LNCaP clone FGC (cell line): Measurements from ENCODE around the gene MAN2C1.
"Not testable (repeated sequence)": the region's sequence is repeated elsewhere in the genome, so short reads cannot be mapped to it uniquely, and the experiment has no call there.

ENCODE experiments used
- DNase-seq: peaks from one replicate; pipeline ENCODE4 v3.0.0-alpha.2; 2011; ENCODE audit warnings: low read depth
- H3K4me3 ChIP-seq: 2 replicates; pipeline ENCODE4 v1.5.1; 2011; ENCODE audit warnings: mild to moderate bottlenecking, low read depth, low read length, control low read depth
- TF ChIP-seq, protein P1 (sequence below): IDR thresholded peaks from 2 replicates; pipeline ENCODE4 v1.5.1; 2012; ENCODE audit warnings: mild to moderate bottlenecking; ENCODE audit not compliant: control insufficient read depth, insufficient read depth; ENCODE audit errors: extremely low read depth

Gene MAN2C1

DNA sequence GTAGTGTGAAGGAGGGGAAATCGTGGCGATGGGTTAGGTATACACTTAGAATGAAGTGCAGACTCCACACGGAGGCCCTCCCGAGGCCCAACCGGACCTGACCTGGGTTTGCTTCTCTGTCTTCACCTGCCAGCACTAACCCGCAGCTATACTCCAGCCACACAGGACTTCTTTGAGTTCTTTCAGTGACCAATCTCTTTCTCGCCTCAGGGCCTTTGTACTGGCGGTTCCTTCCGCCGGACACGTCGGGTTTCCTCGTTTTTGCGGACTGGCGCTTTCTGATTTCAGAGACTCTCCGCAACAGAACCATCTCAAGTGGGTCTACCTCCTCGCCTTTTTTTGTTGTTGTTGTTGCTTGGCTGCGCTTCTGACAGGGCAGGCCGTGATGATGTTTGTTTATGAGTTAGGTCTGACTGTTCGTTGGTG, 21.6 kb downstream of the MAN2C1 start, which contains the start of gene NEIL1:
TSS of gene NEIL1 (plus strand) at position 244 of the 426 bp plus-strand sequence. CDS start 1,867 bp downstream, outside the sequence.
- TF ChIP-seq, protein P1, sequence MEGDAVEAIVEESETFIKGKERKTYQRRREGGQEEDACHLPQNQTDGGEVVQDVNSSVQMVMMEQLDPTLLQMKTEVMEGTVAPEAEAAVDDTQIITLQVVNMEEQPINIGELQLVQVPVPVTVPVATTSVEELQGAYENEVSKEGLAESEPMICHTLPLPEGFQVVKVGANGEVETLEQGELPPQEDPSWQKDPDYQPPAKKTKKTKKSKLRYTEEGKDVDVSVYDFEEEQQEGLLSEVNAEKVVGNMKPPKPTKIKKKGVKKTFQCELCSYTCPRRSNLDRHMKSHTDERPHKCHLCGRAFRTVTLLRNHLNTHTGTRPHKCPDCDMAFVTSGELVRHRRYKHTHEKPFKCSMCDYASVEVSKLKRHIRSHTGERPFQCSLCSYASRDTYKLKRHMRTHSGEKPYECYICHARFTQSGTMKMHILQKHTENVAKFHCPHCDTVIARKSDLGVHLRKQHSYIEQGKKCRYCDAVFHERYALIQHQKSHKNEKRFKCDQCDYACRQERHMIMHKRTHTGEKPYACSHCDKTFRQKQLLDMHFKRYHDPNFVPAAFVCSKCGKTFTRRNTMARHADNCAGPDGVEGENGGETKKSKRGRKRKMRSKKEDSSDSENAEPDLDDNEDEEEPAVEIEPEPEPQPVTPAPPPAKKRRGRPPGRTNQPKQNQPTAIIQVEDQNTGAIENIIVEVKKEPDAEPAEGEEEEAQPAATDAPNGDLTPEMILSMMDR = no peak
- DNase-seq = no peak
- H3K4me3 ChIP-seq = peak within 1 kb of the TSS; percentile 82

GRCh38 chr15:75343953-75344352, 24.5 kb downstream of the MAN2C1 start:
- DNase-seq, H3K4me3 ChIP-seq: not testable (repeated sequence)

- no peak overlapping the region for H3K4me3 ChIP-seq
- TF ChIP-seq, protein P1 = no peak
- no peak for DNase-seq
Observed at GRCh38 chr15:75342221-75342620, 26.2 kb downstream of the MAN2C1 start.

- TF ChIP-seq, protein P1 = no peak
- DNase-seq = no peak
- no peak overlapping the region for H3K4me3 ChIP-seq
Observed at GRCh38 chr15:75339531-75340240, 28.7 kb downstream of the MAN2C1 start.

DNA sequence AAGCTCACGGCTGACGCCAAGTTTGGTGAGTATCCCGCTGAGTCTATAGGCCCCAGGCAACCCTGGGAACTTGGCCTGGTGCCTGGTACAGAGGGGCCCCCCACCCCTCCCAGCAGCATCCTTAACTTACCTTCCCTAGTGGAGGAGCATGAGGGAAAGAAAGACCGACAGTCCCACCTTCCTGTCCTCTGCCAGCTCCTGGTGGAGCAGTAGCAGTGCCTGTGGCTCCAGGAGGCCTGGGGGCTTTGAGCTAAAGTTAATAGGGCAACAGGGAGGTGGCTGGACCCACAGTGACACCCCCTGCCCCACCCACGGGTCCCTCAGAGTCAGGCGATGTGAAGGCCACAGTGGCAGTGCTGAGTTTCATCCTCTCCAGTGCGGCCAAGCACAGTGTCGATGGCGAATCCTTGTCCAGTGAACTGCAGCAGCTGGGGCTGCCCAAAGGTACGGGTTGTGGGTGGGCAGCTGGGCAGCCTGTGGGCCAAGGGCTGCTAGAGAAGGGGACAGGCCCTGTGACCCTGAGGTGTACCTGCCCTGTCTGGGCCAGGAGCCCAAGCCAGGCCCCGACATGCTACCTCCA, 29.7 kb downstream of the MAN2C1 start:
- H3K4me3 ChIP-seq = no peak overlapping the region
- no peak for DNase-seq
- TF ChIP-seq, protein P1 = no peak

DNA sequence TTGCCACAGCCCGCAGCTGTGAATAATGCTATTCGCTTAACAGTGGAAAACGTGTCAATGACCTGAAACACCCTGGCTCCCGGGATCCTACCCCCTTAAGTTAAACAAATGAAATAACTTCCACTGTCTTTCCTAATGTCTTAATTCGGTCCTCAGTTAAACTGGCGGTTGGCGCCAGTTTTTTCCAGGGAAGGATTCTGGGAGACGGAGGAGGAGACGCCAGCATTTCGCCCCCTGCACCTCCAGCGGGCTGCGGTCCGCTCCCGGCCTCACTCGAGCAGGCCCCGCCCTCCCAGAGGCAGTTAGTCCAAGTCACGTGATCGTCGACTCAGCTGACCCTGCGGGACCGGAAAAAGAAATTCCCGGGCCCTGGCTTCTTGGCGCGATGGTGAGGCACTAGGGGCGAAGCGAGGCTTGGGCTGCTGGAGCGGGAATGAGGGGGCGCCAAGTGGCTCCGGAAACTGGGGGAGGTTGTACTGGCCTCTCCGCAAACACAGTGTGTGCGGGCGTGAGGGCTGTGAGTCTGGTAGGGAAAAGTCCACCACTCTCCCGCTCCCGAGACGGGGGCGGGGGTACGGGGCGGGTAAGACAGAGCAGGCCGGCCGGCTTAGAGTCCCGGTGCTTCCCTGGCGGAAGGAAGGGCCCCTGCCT, 32.6 kb downstream of the MAN2C1 start, which contains the start of gene COMMD4:
TSS of gene COMMD4 (plus strand) at position 359 of the 651 bp plus-strand sequence. CDS start at position 386, 27 bp downstream.
- DNase-seq = peak; percentile 85
- TF ChIP-seq, protein P1 = no peak
- peak within 1 kb of the TSS; percentile 95 for H3K4me3 ChIP-seq

DNA sequence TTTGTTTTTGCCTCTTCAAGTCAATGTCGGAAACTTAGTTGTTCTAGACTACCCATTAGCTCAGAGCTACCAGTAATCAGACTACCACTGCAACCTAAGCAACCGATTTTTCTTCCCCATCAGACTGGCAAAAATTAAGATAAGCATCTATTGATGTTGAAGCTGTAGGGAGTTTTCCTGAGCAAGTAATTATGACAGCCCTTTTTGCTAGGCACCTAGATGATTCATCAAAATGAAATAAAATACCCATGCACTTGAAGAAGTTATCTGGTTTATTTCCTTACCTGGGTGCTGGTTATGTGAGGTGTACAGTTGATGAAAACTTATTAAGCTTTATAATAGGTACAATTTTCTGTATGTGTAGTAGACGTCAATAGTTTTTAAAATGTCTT, 33.1 kb downstream of the MAN2C1 start:
- TF ChIP-seq, protein P1 = no peak
- H3K4me3 ChIP-seq = peak overlapping the region; percentile 95
- no peak for DNase-seq

DNA sequence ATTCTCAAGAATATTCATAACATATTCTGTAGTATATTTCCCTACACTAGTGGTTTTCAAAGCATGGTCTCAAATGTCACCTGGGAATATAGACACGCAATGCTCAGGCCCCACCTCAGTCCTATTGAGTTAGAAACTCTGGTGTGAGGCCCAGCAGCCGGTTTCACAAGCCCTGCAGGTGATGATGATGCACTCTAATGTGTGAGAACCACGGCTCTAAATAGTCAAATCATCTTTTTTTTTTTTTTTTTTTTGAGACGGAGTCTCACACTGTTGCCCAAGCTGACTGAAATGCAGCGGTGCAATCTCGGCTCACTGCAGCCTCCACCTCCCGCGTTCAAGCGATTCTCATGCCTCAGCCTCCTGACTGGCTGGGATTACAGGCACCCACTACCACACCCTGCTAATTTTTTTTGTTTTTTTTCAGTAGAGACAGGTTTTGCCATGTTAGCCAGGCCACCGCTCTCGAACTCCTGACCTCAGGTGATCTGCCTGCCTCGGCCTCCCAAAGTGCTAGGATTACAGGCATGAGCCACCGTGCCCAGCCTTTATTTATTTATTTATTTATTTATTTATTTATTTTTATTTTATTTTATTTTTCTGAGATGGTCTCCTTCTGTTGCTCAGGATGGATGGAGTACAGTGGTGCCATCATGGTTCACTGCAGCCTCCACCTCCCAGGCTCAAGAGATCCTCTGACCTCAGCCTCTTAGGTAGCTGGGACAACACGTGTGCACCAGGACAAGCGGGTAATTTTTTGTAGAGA, 34.6 kb downstream of the MAN2C1 start:
- not testable (repeated sequence) for H3K4me3 ChIP-seq, DNase-seq

- H3K4me3 ChIP-seq, DNase-seq: not testable (repeated sequence)
Observed at GRCh38 chr15:75332093-75332492, 36.3 kb downstream of the MAN2C1 start.
